GM04504 (cell line): ENCODE measurements around the gene KCNQ2.
"Not testable (repeated sequence)": the region's sequence is repeated elsewhere in the genome, so short reads cannot be mapped to it uniquely, and the experiment has no call there.

ENCODE experiments used
- DNase-seq: peaks from one replicate; pipeline ENCODE4 v3.0.0-alpha.2; 2012; ENCODE audit warnings: low read depth

The KCNQ2 gene

DNA sequence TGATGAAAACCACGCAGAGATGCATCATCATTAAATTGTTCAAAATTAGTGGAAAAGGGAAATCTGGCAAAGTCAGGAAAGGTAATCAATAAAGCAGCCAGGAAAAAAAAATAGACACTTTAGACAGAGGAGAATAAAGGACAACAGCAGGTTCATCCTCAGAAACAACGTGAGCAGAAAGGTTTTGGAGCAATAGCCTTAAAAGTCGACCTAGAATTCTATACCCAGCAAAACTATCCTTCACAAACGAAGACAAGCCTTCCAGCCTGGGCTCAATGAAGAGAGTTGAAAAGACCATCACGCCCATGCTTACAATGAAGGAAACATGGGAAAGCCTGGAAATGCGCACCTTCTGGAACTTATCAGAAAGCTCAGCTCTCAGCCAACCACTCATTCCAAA is 86.6 kb downstream of the KCNQ2 start:
- DNase-seq: no peak

- DNase-seq: no peak
Measured at GRCh38 chr20:63384336-63384735, 88.1 kb downstream of the KCNQ2 start.

- DNase-seq: no peak
Measured at GRCh38 chr20:63383556-63383955, 88.9 kb downstream of the KCNQ2 start.

DNA sequence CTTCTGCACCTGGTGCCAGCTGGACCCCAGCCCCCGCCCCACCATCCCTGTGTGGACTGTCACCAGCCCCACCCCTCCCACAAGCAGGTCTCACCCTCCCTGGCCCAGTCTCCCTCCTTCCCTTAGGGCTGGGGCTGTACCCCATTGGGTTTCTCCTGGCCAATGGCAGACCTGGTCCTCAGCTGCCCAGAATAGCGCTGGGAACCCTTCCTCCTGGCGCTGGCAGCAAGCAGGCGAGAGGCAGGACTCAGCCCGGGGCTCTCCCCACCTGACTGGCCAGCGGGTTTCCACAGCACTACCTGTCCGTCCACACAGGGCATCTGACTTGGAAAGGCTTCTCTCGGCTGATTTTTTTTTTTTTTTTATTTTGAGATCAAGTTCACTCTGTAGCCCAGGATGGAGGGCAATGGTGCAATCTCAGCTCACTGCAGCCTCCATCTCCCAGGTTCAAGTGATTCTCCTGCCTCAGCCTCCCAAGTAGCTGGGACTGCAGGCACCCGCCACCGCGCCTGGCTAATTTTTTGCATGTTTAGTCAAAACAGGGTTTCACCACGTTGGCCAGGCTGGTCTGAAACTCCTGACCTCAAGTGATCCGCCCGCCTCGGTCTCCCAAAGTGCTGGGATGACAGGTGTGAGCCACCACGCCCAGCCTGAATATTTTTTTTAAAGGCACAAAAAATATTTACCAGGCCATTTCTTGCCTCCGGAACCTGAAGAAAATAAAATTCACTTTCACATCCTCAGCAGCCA is 89.7 kb downstream of the KCNQ2 start:
- no peak for DNase-seq

DNA sequence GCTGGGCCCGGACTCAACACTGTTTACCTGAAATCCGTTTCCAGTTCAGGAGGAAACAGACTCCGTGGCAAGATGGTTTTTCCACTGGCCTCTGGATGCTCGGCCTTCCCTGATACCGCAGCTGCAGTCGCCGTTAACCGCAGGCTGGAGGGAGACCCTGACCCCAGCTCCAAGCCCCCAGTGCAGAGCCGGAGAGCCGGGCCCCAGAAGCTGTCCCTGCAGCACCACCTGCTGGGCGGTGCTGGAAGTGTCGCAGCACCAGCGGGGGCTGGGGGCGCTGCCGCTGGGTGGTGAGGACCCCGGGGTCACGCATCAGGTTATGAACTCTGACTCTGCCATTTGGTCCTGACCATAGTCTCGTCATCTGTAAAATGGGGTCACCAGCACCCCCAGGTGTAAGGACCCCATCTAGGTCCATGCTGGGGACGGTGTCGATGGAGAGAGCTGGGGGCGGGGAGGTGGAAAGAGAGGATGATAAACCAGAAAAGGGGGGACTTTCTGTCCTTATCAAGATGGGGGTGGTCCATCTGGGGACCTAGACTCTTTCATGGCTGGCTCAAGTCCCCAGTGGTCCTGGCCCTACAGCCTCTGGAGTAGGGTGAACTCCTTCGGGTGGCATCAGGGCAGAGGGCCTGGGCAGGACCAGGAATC is 90.5 kb downstream of the KCNQ2 start:
- no peak for DNase-seq

- no peak for DNase-seq
Measured at GRCh38 chr20:63380346-63380870, 92.0 kb downstream of the KCNQ2 start.

DNA sequence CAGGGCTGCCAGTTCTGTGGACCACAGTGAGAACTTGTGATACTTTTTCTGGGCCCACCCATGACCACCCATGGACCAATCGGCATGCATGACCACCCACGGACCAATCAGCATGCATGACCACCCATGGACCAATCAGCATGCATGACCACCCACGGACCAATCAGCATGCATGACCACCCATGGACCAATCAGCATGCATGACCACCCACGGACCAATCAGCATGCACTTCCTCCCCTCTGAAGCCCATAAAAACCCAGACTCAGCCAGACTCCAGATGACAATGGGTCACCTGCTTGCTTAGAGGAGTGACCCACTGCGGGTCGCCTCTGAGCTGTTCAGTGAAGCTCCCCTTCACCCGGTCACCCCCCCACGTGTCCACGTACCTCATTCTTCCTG is 92.6 kb downstream of the KCNQ2 start:
- DNase-seq: not testable (repeated sequence)

DNA sequence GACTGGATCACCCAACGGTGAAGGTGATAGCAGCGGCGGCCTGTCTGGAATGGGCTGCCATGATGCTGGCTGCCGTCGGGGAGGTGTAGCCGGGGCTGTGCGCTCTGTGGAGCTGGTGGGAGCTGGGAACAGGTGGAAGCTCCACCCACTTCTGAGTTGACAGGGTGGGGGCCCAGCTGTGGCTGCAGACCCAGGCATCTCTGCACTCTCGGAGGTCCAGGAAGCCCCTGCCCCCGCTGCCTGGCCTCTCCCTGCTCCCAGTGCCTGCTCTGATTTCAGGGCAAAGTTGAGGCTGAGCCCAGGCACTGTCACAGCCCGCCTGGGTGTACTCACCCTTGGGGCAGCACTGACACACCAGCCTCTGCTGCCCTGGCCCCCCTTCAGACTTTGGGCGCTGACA is 93.2 kb downstream of the KCNQ2 start:
- no peak for DNase-seq

DNA sequence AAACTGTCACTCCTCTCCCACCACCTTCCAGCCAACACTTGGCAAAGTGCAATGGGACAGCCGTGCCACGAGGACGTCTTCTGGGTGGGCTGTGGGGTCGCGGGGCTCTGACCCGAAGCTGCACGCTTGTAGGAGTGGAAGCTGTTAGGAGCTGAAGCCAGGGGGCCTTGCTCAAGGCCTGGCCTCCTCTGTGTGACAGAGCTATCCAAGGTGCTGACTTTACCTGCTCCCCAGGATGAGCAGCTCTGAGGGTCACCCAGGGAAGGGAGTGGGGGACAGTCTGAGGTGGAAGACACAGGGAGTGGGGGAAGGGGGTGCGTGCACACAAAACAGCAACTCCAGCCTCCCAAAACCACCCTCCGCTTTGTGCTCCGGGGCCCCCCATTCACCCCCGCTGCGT is 93.8 kb downstream of the KCNQ2 start:
- no peak for DNase-seq

DNA sequence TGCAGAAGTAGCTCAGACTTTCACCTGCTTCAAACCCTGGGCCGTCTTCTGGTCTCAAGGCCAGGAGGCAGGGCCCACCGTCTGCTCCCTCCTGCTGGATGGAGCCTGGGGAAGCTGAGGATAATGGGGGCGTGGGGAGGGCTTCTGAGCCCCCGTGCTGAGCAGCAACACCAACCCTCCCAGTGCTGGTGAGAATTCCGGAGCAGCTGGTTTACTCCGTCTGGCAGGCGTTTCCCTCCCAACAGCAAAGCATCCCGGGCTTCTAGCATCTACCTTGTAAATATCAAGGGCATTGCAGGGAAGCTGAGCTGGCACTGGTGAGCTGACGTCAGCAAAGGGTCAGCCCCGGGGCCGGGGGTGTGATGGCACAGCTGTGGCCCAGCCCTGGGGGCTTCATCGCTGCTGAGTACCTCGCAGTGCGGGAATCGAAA is 94.5 kb downstream of the KCNQ2 start:
- no peak for DNase-seq

DNA sequence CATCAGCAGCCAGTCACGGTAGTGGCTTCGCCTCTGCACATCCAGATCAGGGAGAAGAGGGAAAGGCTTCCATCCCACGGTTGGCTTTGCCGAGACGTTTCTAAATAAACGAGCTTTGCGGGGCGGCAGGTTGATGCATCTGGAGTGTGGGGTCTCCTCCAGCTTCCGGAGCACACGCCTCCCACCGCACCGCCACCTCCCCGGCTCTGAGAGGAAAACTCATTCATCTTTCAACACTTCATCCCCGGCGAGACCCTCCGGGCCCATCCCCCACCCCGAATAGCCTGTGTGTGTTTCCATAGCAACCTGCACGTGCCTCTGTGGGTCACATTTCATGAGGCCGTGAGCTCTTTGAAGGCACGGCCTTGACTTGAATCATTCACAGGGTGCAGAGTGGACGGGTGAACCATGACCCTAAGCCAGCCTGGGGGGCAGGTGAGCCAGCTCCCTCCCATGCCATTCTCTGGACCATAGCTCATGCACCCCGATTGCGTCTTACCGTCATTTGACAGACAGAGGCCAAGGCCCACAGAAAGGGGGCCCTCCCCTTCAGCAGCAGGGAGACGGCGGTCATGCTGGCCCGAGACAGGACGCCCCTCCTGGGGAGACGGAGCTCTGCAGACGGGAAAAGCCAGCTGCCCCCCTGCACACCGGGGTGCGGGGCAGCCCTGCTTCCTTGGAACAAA is 95.1 kb downstream of the KCNQ2 start:
- DNase-seq: no peak

DNA sequence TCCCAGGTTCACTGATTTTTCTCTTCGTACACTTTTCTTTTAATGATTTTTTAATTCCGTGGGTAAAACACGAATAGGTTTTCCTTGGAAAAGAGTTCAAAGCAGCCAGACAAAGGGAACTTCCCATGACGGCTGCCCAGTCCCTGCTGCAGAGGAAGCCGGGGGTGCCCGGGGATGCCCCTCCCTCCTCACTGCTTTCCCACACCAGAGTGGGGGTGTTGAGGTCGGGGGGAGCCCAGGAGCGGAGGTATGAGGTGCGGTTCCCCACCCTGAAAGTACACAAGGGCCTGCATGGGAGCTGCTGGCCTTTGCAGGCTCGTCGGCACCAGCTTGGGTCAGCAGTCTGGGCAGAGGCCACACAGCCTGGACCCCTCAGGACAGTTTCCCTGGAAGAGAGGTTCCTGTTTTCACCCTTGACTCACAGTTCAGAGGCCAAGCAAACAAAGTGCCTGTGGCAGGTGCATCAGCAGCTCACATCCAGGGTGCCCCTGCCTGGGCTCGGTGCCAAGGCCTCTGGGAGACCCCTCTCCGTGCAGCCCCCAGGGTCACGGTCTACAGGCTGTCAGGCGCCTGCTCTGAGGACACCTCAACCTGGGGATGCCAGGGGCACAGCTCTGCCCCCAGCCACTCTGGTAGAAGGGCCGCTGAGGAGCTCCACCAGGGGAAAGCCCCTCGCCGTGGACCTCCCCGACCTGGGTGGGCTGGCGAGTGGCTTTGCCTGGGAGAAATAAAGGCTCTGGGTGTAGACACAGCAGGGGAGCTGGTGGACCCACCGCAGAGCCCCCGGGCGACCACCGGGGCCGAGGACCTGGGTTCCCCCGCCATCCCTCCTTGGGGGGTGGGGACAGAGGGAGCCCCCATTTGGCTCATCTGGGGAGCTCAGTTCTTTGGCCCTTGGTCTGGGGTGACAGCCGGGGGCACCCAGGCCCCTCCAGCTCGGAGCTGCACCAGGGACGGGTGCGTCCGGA is 95.9 kb downstream of the KCNQ2 start:
- DNase-seq: no peak

DNA sequence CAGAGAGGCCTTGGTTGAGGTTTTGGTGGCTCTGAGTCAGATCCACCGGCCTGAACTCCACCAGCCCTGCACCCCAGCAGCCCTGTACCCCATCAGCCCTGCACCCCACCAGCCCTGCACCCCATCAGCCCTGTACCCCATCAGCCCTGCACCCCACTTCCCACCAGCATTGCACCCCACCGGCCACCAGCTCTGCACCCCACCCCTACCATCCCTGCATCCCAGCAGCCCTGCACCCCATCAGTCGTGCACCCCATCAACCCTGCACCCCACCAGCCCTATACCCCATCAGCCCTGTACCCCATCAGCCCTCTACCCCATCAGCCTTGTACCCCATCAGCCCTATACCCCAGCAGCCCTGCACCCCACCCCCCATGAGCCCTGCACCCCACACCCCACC is 97.0 kb downstream of the KCNQ2 start:
- DNase-seq: no peak

DNA sequence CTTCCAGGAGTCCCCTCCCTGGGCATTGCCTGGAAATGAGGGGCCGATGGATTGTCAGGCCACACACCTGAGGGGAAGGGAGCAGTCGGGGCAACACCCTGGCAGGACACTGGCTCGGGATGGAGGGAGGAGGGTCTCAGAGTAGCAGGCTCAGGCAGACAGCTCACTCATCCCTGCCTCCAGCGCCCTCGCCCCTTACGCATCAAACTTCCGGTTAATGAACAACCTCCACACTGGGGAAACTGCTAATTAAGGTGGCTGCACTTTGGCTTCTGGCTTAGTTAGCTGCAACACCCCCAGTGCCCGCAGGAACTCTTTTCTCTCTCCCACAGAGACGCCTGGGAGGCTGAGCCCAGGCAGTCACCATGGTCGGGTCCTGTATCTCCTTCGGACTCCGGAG is 98.0 kb downstream of the KCNQ2 start:
- no peak for DNase-seq

DNA sequence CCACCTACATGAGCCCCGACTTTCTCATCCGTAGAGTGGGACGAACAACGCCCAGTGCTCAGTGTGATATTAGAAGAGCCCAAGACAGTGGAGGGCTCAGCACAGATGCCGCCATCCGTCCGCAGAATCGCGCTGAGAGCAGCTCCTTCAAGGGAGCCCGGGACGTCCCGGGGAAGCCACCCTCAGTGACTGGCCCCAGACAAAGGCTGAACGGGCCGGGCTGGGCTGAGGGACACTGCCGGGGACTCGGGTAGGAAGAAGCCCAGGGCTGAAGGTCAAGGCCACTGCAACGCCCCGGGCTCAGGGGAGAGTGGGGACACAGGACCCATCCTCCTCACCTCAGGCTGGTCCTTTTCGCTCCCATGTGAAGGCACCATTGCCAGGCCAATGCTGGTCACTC is 98.5 kb downstream of the KCNQ2 start:
- DNase-seq: no peak

DNA sequence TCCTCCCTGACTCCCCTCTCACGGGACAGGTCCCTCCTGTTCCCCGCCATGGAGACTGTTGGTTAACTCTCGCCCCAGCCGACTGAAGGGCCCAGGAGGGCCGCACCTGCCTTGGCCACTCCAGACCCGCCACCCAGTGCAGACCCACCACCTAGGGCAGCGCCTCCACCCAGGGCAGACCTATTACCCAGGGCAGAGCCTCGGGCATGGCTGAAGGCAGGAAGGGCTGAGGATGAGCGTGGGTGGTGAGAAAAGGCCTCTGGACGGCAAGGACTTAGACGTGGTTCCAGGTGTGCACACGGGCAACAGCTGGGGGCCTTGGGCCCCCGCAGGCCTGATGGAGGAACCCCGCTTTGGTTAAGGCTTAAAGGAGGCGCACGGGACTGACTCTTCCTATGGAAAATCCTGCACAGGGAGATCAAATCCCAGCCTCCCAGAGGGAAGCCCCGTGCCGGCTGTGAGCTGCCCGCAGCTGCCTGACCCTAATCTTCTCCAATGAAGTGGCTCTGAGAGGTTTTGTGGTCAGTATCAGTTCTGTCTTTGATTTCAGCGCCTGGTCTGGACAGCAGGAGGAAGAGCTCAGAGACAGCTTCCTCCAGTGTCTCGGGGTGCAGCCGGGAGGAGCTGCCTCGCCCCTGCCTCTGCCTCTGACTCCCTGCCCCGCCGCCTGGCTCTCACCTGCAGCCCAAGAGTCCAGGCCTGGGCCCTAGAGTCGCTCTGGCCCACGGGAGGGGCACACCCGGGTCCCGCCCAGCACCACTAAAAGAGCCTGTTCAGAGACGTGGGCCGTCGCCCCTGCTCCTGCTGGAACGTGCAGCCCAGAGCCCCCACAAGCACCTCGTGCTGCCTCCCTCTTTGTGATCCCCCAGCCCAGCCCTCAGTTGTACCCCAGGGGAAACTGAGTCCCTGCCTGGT is 99.2 kb downstream of the KCNQ2 start:
- DNase-seq: no peak

GRCh38 chr20:63371291-63371865 is 101.1 kb downstream of the KCNQ2 start:
- no peak for DNase-seq

DNA sequence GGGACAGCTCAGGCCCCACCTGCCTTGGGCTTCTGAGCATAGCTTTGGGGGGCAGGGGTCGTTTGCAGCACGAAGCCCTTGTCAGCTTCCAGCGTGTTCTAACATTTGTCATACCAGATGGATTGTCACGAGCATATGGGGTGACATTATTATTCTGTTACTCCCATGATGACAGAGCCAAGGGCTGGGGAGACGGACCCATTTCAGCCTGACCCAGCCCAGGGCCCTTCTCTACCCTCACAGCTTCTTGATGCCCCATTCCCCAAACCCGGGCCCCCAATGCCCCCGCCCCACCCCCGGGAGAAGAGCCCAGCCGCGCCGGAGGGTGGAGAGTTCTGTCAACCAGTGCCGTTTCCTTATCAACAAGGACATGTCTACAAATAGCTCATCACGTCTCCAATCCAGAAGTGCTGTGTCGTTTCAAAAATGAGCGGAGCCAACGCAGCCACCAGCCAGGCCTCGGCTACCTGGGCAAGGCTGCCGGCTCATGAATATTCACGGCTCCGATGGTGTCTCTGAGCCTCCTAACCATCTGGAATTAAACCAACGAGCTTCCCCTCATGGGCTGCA is 101.8 kb downstream of the KCNQ2 start:
- no peak for DNase-seq

GRCh38 chr20:63369724-63370617 is 102.5 kb downstream of the KCNQ2 start:
- DNase-seq: no peak
